Endometrium (tissue), 2 donors: ENCODE results near the gene CCDC172.

ENCODE experiments used
- FAIRE-seq: peaks from 2 replicates; lab custom pipeline; 2012; peaks lifted over from hg19 to GRCh38; lab: Jason Lieb, UNC
- donor health status: control.
- donor health status: control.

The CCDC172 gene, protein sequence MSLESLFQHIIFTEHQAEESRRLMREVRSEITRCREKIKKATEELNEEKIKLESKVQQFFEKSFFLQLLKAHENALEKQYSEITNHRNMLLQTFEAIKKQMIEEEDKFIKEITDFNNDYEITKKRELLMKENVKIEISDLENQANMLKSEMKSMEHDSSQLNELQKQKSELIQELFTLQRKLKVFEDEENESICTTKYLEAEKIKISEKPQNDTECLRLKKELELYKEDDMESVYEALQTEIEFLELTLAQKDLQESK

DNA sequence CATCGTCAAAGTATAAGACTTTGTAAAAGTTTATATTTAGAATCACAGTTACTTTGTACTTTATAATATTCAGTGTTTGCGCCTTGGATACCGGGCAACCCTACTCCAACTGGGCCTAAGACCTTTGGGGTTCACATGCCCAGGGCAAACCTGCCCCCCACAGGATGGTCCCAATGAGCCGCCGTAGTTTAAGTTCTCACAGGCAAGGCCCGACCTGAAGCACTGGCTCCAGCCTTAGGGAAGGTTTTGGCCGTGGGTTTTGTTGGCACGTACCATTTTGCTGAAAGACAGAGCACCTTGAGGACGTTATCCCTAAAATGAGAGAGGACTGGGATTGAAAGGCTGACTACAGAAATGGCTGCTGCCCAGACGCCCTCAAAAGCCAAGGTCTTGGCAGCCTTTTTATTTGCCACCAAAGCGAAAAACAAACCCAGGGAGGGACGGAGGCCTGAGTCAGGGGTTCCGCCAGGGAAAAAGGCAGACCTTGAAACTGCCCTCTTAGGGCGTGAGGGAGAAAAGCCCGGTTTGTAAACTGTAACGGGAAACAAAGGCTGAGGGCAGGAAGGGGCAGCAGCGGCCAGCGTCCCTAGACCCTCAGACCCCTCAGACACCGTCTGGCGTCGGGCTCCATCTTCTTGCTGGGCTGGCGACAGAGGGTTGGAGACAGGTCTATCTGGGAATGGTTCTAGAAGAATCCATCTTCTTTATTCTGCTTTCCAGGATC is at the start of gene CCDC172:
CCDC172 (plus strand) TSS at position 222 of the 724 bp plus-strand sequence. CDS start 564 bp downstream, outside the sequence.
- FAIRE-seq: no peak

DNA sequence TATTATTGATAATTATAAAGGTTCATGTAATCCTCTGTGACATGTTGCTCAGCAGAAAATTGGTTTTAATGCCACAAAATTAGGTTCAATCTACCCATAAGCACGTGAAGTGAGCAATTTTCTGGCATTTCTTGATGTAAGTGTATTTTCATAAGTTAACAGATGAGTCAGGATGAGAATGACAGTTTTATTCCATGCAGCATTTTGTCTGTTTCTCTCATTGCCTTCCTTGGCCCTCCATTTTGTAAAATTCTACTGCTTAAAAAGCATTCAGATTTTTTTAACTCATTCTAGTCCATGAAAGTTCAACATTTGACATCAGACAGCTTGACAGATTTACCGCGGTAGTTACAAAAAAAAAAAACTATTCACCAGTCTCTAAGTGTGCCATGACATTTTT is 47.3 kb upstream of the CCDC172 start:
- no peak for FAIRE-seq

DNA sequence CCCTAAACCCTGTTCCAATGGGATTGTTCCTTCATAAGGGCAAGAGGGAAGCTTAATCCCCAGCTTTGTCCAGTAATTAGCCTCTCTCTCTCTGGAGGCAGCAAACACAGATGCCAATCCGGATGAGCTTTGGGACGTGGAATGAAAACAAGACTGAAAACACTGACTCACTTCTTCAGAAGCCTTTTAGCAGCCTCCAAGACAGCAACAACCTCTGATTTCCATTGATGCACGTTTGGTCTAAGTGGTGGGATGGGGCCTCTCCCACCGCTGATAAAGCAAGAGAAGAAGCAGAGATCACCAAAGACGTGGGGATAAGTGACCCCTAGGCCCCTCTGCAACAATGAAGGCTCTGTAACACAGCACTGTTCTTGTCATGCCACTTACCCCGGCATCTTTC is 45.4 kb upstream of the CCDC172 start:
- FAIRE-seq: no peak

DNA sequence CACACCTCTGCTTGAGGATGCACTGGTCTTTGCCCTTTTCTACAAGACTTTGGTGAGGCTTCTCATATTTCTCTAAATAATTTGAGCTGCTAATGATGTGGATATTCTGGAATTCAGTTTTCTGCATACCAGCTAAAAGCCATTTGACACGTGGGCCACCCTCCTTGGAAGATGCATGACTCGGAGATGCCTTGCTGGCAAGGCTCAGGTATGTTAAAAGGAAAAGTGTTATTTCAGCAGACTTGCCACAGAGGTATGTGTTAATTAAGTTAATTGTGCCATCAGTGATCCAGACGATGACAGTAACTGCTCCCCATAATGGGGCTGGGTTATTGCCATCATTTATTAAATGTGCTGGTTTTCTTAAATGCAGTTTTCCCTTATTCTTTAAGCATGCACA is 42.5 kb upstream of the CCDC172 start:
- FAIRE-seq: no peak

DNA sequence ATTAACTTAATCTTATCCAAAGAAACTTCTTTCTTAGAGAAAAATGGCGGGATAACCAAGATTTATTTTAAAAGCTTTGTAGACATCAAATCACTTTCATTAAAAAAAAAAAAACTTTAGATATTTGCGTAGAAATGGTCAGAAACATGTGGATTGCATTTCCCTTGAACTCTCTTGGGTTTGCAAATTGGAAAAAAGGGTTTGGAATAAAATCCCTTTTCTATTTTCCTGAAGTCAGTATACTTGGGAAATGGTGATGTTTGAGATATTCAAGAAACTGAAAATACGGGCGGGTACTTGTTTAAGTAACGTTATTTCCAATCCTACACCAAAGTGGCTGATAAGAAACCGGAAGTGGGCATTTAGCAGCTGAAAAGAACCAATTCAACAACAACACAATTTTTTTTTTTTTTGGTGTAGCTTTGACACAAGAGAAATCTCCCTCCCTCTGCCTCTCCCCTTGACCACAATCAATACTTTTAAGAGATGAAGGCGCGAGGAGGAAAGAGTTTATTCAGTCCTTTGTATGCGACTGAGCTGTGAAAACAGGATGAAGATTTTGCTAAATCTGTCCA is 37.5 kb upstream of the CCDC172 start:
- FAIRE-seq: no peak

DNA sequence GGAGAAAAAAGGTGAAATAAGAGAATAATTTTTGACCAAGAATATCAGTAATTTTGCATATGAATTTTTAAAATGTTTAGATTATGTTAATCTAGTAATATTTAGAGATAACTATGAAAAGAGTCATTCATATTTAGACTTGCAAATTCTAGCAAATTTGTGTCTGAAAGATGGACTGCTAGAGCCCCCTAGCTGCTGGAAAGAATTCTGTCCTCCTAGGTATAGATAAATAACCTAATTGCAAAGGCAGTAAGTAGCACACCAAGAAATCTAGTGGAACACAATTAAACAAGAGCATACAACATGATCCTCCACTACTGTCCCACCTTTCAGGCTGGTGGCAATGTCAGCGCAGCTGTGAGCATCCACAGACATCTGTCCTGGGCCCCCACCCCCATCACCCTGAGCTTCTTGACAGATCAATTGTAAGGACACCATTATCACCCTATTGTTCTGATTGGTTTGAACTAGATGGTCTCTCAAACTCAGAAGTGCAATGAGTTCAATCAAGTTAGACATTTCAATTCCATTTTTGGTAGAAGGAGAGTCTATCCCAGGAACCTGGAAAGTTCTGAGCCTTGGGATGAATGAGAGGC is 36.2 kb upstream of the CCDC172 start:
- FAIRE-seq: peak; percentile 76

DNA sequence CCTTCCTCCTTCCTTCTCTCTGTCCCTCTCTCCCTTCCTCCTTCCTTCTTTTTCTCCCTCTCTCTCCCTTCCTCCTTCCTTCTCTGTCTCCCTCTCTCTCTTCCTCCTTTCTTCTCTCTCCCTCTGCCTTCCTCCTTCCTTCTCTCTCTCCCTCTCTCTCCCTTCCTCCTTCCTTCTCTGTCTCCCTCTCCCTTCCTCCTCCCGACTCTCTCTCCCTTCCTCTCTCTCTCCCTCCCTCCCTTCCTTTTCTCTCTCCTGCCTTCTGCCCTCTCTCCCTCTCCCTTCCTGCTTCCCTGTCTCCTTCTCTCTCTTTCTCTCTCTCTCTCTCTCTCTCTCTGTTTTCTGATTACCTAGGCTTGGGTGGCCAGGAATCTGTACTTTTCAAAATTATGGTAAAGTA is 34.6 kb upstream of the CCDC172 start:
- FAIRE-seq: no peak

DNA sequence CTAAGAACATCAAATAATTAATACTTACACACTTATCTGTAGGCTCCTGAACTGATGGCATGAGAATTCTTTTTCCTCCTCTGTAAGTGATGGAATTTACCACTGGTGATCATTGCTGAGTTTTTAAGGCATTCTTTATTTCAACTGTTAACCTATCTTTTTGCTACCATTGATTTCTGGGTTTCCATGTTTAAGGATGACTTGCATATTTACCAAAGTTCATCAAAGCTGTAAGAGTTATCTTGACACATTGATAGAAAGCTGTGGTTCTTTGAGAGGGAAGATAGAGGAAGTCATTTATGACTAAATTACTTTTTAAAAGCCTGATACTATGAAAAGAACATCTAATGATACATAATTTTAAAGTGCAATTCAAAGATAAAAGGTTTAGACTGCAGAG is 31.8 kb upstream of the CCDC172 start:
- no peak for FAIRE-seq

DNA sequence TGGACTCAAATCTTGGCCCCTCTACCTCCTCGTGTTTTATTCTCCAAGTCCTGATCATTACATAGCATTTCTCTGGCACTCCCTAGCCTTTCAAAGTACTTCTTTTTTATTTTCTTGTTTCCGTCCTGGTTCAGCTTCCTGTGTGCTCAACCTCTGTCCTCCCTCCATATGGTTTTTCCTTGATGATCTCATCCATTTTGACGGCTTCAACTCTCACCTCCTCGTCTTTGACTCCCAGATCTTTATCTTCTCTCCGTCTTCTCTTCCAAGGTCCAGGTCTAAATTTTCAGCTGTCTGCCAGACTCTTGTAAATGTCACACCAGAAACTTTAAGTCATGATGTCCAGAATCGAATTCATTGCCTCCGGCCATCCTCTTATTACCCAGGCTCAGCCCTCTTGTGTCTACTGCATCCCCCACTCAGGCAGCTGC is 27.9 kb upstream of the CCDC172 start:
- FAIRE-seq: no peak

DNA sequence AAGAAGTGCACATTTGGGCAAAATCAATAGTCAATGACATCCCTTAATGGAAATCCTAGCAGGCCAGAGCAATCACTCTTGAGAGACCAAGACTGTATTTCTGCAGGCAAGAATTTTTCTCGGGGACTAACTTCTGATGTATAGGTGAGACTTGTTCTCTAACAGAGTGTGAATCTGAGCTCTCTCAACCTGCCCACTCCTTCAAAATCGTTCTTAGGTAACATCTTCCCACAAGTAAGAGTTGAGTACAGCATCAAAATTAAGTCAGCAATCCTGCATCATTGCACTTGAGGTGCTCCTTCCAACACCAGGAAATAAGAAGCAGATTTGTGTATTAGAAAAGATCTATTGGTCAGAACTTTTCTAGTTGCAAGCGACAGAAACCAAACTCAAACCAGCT is 25.7 kb upstream of the CCDC172 start:
- FAIRE-seq: no peak

DNA sequence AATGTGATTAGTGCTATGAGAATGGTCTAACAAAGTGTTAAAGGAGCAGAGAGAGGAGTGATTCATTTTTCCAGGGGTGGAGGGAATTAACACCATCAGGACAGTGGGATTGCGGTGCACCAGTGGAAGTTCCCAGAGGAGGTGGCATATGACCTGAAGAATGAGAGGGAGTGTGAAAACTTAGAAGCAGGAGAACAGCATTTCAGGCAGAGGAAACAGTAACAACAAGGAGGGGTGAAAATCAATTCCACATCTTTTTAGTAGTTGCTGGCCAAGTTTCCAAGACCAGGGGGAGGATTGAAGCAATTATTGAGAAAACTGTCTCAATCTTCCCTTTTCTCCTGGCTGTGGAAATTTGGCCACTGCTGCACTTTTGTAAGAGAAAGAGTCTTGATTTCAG is 23.7 kb upstream of the CCDC172 start:
- FAIRE-seq: no peak

DNA sequence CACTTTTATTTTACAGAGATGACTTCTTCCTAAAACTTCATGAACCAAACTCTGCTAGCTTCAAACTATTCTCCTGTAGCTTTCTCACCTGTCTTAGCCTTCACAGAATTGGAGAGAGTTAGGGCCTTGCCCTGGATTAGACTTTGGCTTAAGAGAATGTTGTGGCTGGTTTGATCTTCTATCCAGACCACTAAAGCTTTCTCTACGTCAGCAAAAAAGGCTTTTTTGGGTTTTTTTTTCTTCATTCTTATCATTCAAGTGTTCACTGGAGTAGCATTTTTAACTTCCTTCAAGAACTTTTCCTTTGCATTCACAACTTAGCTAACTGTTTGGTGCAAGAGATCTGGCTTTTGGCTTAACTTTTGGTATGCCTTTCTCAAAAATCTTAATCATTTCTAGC is 19.3 kb upstream of the CCDC172 start:
- no peak for FAIRE-seq

DNA sequence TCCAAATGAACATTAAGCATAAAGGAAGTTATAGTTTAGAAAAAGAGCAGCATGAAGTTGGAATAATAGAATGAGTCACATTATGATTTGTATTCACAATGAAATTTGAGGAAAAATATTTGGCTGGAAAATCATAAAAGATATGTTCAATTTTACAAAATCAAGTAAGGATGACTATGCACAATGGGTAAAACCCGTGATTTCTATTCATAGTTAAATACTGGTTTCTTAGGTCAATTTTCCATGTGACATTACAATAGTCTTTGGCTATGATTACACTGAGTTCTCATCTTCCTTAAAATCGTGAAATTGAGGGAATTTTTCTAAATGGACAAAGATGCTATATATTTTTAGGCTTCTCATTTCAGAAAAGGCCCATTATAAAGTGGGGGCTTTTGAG is 17.4 kb upstream of the CCDC172 start:
- no peak for FAIRE-seq

DNA sequence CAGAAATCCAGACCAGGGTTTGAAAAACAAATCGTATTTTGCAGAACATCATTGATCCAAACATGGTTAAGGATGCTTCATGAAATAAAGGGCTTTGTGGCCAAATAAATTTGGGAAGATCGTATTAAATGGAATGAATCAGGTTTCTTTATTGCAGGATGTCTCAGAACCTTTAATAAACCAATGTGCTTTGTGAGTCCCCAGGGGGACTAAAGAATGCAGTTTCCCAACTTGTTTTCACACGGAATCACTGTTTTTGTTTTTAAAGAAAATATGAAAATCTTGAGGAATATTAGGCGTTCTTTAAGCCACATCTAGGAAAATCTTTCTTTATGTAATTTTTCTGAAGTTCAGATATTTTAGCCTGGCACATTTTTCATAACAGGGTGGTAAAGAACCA is 16.8 kb upstream of the CCDC172 start:
- FAIRE-seq: no peak

DNA sequence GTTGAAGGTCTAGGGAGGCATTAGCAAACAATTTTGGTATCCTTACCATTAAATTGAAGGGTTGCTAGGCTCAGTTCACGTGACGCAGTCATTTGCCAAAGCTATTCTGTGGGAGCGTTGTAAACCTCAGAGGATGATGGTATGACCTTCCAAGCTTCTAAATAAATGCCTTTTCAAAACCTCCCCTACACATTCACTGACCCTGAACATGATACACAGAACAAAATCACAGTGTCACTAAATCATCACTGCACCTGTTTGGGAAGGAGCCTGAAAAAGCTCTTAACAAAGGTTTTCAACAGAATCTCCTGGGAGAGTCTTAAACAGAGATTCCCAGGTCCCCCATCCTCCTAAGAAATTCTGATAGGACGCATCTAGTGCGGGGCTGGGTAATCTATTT is 13.2 kb upstream of the CCDC172 start:
- no peak for FAIRE-seq

DNA sequence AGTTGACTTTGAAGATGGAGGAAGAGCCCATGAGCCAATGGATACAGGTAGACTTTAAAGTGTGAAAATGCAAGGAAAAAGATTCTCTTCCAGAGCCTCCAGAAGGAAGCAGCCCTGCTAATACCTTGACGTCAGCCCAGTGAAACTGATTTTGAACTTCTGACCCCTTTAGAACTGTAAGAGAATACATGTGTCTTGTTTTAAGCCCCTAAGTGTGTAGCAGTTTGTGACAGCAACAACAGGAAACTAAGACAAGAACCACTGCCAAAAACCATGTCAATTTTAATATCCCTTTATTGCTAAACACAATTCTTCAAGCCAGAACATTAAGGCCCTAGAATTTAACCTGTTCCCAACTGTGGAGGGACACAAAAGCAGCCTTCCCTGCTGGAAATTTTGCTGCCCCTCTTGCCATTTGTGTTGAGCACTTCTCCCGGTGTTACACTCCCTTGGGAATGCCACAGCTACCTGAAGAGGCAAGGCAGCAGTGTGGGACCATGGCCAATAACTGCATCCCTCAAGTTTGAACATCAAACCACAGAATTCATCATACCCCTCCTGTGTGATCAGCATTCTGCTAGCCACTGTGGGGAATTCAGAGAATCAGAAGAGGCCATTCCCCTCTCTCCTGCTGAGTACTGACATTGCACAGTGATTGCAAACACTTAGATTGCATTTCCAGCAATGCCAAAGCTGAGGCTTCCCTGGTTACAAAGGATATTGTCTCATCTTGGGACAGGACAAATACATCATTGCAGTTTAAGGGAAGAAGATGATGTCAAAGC is 12.3 kb upstream of the CCDC172 start:
- FAIRE-seq: no peak

DNA sequence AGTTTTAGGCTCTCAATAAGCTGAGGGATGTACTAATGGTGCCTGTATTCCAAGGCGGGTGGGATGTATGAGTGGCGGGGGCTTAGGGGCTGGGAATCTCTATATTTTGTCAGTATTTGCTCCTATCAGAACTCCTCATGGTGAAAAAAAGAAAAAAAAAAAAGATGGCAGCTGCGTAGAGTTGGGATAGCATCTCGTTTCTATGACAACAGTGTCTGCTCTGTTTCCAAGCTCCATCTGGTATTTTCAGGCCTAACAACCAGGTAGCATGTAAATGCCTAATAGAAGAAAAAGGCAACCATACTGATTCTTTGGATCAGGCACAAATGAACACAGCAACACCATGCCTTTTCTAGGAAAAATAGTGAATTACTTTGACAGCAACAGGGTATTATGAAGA is 11.7 kb upstream of the CCDC172 start:
- no peak for FAIRE-seq

DNA sequence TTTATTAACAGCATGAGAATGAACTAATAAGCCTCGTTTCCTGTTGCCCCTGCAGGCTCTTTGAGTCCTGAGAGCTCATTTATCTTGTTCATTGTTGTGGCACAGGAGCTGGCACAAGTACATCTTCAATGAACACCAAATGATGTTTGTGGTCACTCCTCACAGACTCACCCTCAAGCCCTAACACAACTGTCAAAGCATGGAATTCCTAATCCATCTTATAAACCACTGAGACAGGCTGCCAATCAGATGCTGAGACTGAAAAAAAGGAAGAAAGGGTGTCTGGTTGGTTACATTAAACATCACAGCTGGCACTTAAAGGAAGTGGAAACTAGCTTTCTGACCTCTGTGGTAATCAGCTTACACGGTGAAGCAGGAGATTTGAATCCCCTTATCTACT is 7.7 kb upstream of the CCDC172 start:
- no peak for FAIRE-seq

DNA sequence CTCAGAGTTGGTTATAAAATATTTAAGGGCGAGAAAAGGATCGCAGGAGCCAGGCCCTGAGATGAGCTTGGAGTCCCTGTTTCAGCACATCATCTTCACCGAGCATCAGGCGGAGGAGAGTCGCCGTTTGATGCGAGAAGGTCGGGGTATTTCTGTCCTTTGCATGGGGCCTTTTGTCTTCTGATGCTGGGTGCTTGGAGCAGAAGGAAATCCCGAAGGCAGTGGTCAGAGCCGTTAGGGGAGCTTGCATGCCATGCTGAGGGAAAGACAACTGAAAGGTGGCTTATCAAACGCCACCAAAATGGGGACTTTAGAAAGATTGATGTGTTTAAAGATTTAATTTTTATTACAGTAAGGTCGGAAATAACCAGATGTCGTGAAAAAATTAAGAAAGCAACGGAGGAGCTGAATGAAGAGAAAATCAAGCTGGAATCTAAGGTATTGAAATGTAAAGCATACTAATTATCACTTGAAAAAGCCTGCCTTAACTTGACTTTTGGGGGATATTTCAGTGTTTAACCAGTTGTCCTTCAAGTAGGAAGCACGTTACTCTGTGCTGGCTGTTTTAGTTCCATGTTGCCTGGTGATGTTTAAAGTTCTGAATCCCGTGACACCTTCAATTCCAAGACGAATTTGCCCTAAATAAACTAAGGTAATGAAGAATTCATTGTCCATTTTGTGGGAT is 845 bp downstream of the CCDC172 start:
- FAIRE-seq: no peak

DNA sequence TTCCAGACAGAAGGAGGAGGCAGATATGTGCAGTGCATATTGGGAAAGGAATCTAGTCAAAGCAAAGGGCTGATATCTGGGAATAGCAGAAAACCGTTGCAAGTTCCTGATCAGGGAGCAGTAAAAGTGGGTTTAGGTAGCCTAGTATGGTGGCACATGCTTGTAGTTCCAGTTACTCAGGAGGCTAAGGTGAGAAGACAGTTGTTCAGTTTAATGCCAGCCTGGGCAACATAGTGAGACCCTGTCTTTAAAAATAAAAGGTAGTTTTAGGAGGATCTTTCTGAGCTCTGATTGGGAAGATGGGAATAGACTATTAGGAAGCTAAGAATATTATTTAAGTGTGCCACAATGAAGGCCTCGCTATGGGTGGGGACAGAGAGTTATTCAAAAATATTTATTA is 1.7 kb downstream of the CCDC172 start:
- no peak for FAIRE-seq

DNA sequence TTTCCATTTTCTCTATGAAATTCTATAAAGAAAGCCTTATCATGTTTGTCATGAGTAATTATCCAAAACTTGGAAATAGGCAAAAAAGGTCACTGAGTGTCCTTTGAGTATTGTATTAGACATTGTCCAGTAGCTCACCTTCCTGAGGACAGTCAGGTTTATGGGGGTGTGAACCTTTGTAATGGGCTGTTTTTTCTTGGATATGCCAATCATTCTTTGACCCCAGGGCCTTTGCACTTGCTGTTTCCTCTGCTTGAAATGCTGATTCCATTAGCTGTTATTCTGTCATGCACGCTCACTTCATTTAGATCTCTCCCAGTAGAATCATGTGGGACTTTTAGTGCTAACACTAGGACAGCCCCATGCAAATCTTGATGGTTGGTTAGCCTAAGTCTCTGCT is 4.9 kb downstream of the CCDC172 start:
- FAIRE-seq: no peak

DNA sequence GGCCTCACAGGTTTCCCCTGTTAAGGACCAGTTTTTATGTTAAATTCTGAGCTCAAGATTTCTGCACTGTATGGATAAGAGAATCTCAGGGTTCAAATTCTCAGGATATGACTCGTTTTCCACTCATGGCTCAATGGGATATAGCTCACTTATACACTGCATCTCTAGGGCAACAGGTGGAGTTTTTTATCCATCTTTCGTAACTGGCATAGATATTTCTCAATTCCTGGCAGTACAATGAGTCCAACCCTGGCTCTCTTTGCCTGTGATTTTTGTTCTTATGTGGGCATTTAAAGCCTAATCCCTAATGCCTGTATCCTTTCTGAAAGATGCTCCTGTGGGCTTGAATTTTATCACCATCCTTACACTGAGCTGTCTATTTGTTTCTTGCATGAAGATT is 7.6 kb downstream of the CCDC172 start:
- no peak for FAIRE-seq
